ENCODE measurements around the gene OR10D3. TPM values are rescaled to one million over a fixed set of nuclear protein-coding genes. Genes with fewer than 3 reads are reported as not detected.
"Not testable (repeated sequence)": the region's sequence is repeated elsewhere in the genome, so short reads cannot be mapped to it uniquely, and the experiment has no call there.

Gene OR10D3
- total and polyA plus RNA-seq, 2 donors (not counting 1 experiment from before 2014, with no cell fraction given): not detected

DNA sequence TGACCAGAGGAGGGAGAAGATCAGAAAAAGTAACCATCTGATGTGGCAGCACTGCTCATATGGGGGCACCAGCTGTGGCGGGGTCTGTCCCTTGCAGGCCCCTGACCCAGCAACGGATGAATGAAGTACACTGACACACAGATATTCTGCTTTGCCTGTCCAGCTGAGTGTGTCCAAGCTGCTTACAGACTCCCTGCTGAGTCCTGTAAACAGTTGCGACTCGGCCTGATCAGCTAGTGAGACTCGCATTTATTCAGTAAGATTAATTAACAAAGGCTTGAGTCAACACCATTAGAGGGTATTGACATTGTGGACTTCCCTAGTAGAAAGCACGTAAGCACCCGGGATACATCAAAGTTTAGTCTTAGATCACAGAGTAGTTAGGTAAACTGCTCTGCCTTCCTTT, 15.3 kb upstream of the OR10D3 start:
- 91% methylated on average over 5 of the region's 7 CpGs for WGBS (ENCODE audit: insufficient coverage)
- Histone ChIP-seq H3K4me1 (ENCODE audit: control insufficient read depth in 2 of 2, insufficient read depth in 2 of 2, low read length in 2 of 2) (no peaks in the 10 kb centered on the region), H3K27me3 (replicated peaks in 1 of 4; ENCODE audit: control extremely low read depth in 1 of 4, control insufficient read depth in 3 of 4, insufficient read depth in 4 of 4, low read length in 3 of 4) (no peaks in the 10 kb centered on the region), H4K20me1 (ENCODE audit: control insufficient read depth, insufficient read depth, low read length, poor library complexity, severe bottlenecking) (no peaks in the 10 kb centered on the region), H3K4me3 (ENCODE audit: control extremely low read depth in 1 of 5, extremely low read depth in 1 of 5, insufficient read depth in 1 of 5, low read depth in 2 of 5, low read length in 4 of 5) (no peak overlapping the region), H3K9me3 (ENCODE audit: control extremely low read depth in 1 of 3, control insufficient read depth in 2 of 3, insufficient read depth in 1 of 3, low read length in 2 of 3) (peaks cover 0 to 3% (median 0%) of the 10 kb centered on the region in 3 donors), H3K36me3 (replicated peaks in 1 of 2; ENCODE audit: control extremely low read depth in 1 of 2, control insufficient read depth in 1 of 2, extremely low read depth in 1 of 2, insufficient read depth in 2 of 2, low read length in 1 of 2) (no peaks in the 10 kb centered on the region), H2AFZ (ENCODE audit: insufficient read depth, low read depth, low read length, poor library complexity, severe bottlenecking) (no peak overlapping the region), H3K9ac (ENCODE audit: low read length) (no peak overlapping the region), H3K27ac (ENCODE audit: low read length in 2 of 2) (no peak overlapping the region), H3K79me2 (ENCODE audit: control insufficient read depth, insufficient read depth, low read length) (no peaks in the 10 kb centered on the region), H3K4me2 (replicated peaks; ENCODE audit: low read depth, low read length, poor library complexity, severe bottlenecking) (no peak overlapping the region)
- Mint-ChIP-seq H3K27ac (no peak overlapping the region), H3K9me3 (ENCODE audit: insufficient read depth) (no peaks in the 10 kb centered on the region), H3K4me1 (no peaks in the 10 kb centered on the region), H3K27me3 (peaks cover 12% of the 10 kb centered on the region), H3K4me3 (no peak overlapping the region)
- CTCF ChIA-PET: no interaction called here
- POLR2A ChIA-PET: no interaction called here
- DNase-seq (no peak), ATAC-seq (ENCODE audit: low read depth) (no peak)
- intact Hi-C loops (cut with micrococcal nuclease): no loop called here
- no peak for TF ChIP-seq EZH2 (IDR thresholded peaks at IDR 0.05; ENCODE audit: borderline replicate concordance, insufficient read depth, low read depth, low read length, poor library complexity, severe bottlenecking)
- TF ChIP-seq, protein P1, sequence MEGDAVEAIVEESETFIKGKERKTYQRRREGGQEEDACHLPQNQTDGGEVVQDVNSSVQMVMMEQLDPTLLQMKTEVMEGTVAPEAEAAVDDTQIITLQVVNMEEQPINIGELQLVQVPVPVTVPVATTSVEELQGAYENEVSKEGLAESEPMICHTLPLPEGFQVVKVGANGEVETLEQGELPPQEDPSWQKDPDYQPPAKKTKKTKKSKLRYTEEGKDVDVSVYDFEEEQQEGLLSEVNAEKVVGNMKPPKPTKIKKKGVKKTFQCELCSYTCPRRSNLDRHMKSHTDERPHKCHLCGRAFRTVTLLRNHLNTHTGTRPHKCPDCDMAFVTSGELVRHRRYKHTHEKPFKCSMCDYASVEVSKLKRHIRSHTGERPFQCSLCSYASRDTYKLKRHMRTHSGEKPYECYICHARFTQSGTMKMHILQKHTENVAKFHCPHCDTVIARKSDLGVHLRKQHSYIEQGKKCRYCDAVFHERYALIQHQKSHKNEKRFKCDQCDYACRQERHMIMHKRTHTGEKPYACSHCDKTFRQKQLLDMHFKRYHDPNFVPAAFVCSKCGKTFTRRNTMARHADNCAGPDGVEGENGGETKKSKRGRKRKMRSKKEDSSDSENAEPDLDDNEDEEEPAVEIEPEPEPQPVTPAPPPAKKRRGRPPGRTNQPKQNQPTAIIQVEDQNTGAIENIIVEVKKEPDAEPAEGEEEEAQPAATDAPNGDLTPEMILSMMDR (IDR thresholded peaks at IDR 0.05): no peak

DNA sequence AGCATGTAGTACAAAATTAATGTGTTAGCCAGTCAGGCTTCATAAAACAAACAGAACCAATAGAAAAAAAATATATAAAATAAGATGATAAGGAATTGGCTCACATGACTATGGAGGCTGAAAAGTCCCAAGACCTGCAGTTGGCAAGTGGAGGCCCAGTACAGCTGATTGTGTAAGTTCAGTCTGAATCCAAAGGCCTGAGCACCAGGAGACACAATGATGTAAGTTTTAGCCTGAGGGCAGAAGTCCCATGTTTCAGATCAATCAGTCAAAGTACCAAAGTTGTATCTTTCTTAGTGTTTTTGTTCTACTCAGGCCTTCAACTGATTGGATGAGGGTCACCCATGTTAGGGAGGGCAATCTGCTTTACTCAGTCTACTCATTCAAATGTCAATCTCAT, 14.3 kb upstream of the OR10D3 start:
- Histone ChIP-seq H3K4me1 (ENCODE audit: control insufficient read depth in 2 of 2, insufficient read depth in 2 of 2, low read length in 2 of 2) (no peaks in the 10 kb centered on the region), H2AFZ (ENCODE audit: insufficient read depth, low read depth, low read length, poor library complexity, severe bottlenecking) (no peak overlapping the region), H3K36me3 (replicated peaks in 1 of 2; ENCODE audit: control extremely low read depth in 1 of 2, control insufficient read depth in 1 of 2, extremely low read depth in 1 of 2, insufficient read depth in 2 of 2, low read length in 1 of 2) (no peaks in the 10 kb centered on the region), H3K79me2 (ENCODE audit: control insufficient read depth, insufficient read depth, low read length) (no peaks in the 10 kb centered on the region), H4K20me1 (ENCODE audit: control insufficient read depth, insufficient read depth, low read length, poor library complexity, severe bottlenecking) (no peaks in the 10 kb centered on the region), H3K9me3 (ENCODE audit: control extremely low read depth in 1 of 3, control insufficient read depth in 2 of 3, insufficient read depth in 1 of 3, low read length in 2 of 3) (peaks cover 0 to 3% (median 0%) of the 10 kb centered on the region in 3 donors), H3K27ac (ENCODE audit: low read length in 2 of 2) (no peak overlapping the region), H3K27me3 (replicated peaks in 1 of 4; ENCODE audit: control extremely low read depth in 1 of 4, control insufficient read depth in 3 of 4, insufficient read depth in 4 of 4, low read length in 3 of 4) (no peaks in the 10 kb centered on the region), H3K9ac (ENCODE audit: low read length) (no peak overlapping the region), H3K4me3 (ENCODE audit: control extremely low read depth in 1 of 5, extremely low read depth in 1 of 5, insufficient read depth in 1 of 5, low read depth in 2 of 5, low read length in 4 of 5) (no peak overlapping the region), H3K4me2 (replicated peaks; ENCODE audit: low read depth, low read length, poor library complexity, severe bottlenecking) (no peak overlapping the region)
- POLR2A ChIA-PET: no interaction called here
- no peak for TF ChIP-seq EZH2 (IDR thresholded peaks at IDR 0.05; ENCODE audit: borderline replicate concordance, insufficient read depth, low read depth, low read length, poor library complexity, severe bottlenecking)
- DNase-seq (no peak), ATAC-seq (ENCODE audit: low read depth) (no peak)
- Mint-ChIP-seq H3K27ac (no peak overlapping the region), H3K9me3 (ENCODE audit: insufficient read depth) (no peaks in the 10 kb centered on the region), H3K4me1 (no peaks in the 10 kb centered on the region), H3K27me3 (peaks cover 12% of the 10 kb centered on the region), H3K4me3 (no peak overlapping the region)
- CTCF ChIA-PET: no interaction called here
- intact Hi-C loops (cut with micrococcal nuclease): no loop called here

GRCh38 chr11:124170315-124170714, 12.8 kb upstream of the OR10D3 start:
- H3K4me1 Mint-ChIP-seq; ATAC-seq (ENCODE audit: low read depth); H3K27ac ChIP-seq (ENCODE audit: low read length in 2 of 2); H3K36me3 ChIP-seq (replicated peaks in 1 of 2; ENCODE audit: control extremely low read depth in 1 of 2, control insufficient read depth in 1 of 2, extremely low read depth in 1 of 2, insufficient read depth in 2 of 2, low read length in 1 of 2); H2AFZ ChIP-seq (ENCODE audit: insufficient read depth, low read depth, low read length, poor library complexity, severe bottlenecking); H3K9ac ChIP-seq (ENCODE audit: low read length); intact Hi-C loops (cut with micrococcal nuclease); H3K4me2 ChIP-seq (replicated peaks; ENCODE audit: low read depth, low read length, poor library complexity, severe bottlenecking); H3K9me3 ChIP-seq (ENCODE audit: control extremely low read depth in 1 of 3, control insufficient read depth in 2 of 3, insufficient read depth in 1 of 3, low read length in 2 of 3); H3K4me3 ChIP-seq (ENCODE audit: control extremely low read depth in 1 of 5, extremely low read depth in 1 of 5, insufficient read depth in 1 of 5, low read depth in 2 of 5, low read length in 4 of 5); DNase-seq; CTCF ChIA-PET; POLR2A ChIA-PET; H3K79me2 ChIP-seq (ENCODE audit: control insufficient read depth, insufficient read depth, low read length); H3K27me3 ChIP-seq (replicated peaks in 1 of 4; ENCODE audit: control extremely low read depth in 1 of 4, control insufficient read depth in 3 of 4, insufficient read depth in 4 of 4, low read length in 3 of 4); H3K4me1 ChIP-seq (ENCODE audit: control insufficient read depth in 2 of 2, insufficient read depth in 2 of 2, low read length in 2 of 2); H3K4me3 Mint-ChIP-seq; H4K20me1 ChIP-seq (ENCODE audit: control insufficient read depth, insufficient read depth, low read length, poor library complexity, severe bottlenecking); H3K27ac Mint-ChIP-seq; H3K27me3 Mint-ChIP-seq; H3K9me3 Mint-ChIP-seq (ENCODE audit: insufficient read depth): not testable (repeated sequence)
- WGBS (ENCODE audit: insufficient coverage): 96% methylated on average over 9 of the region's 12 CpGs

Measured in B cell (primary cell).